Left lobe of liver (tissue), 2 donors: ENCODE data around the gene STAP2. TPM values are rescaled to one million over a fixed set of nuclear protein-coding genes. Genes with fewer than 3 reads are reported as not detected.
A peak's percentile ranks its signal among the peaks of the same experiment; 100 is the strongest.
"Not testable (repeated sequence)": the region's sequence is repeated elsewhere in the genome, so short reads cannot be mapped to it uniquely, and the experiment has no call there.

ENCODE experiments used
- ATAC-seq: fragments of 200-7000 bp; cut with Tn5 transposase; one replicate; pipeline ENCODE4 v1.9.1; 2020; ENCODE audit warnings: mild to moderate bottlenecking, moderate library complexity
- DNase-seq: peaks from one replicate; pipeline ENCODE4 v3.0.0-alpha.2; 2020; ENCODE audit warnings: low spot score
- total RNA-seq: library from RNA; stranded (reverse); gene quantifications from one replicate; pipeline ENCODE4 v1.2.1, GENCODE V29; 2021
- donor health status: DM: no; HTN: no; CAD: no; lungs with moderate emphysema.
- donor health status: DM: no; HTN: yes; CAD: no.

STAP2 gene
- total RNA-seq, 1 donor from 2014 or later = 31.8 TPM

GRCh38 chr19:4303819-4304537 lies 34.6 kb downstream of the STAP2 start:
- DNase-seq = no peak
- ATAC-seq = no peak

- no peak for ATAC-seq
- no peak for DNase-seq
These were observed 36.4 kb downstream of the STAP2 start, which contains the start of gene TMIGD2 for GRCh38 chr19:4302243-4302640. Gene TMIGD2, minus strand, starts transcription at chr19:4302389. Its CDS starts 4 bp downstream, at chr19:4302385.

- ATAC-seq = no peak
These were observed 36.9 kb downstream of the STAP2 start for GRCh38 chr19:4301590-4302242.

DNA sequence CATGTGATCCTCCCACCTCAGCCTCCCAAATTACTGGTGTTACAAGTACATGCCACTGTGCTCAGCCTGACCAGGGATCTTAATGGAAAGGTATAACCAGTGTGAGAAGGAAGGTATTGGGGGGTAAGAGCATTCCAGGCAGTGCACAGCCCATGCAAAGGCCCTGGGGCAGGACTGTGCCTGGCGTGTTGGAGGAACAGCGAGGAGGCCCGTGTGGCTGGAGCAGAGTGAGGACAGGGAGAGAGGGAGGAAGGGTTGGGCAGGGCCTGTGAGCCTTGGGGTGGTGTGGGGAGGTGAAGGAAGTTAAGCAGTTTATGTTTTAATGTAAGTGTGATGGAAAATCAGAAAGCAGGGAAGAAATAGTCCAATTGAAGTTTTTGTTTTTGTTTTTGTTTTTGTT lies 38.0 kb downstream of the STAP2 start:
- DNase-seq = no peak
- ATAC-seq = no peak

More at GRCh38 chr19:4301590-4302242, 36.9 kb downstream of the STAP2 start:
- DNase-seq = no peak

- DNase-seq (no peak), ATAC-seq (no peak)
These were observed 39.6 kb downstream of the STAP2 start for GRCh38 chr19:4298810-4299550.

DNA sequence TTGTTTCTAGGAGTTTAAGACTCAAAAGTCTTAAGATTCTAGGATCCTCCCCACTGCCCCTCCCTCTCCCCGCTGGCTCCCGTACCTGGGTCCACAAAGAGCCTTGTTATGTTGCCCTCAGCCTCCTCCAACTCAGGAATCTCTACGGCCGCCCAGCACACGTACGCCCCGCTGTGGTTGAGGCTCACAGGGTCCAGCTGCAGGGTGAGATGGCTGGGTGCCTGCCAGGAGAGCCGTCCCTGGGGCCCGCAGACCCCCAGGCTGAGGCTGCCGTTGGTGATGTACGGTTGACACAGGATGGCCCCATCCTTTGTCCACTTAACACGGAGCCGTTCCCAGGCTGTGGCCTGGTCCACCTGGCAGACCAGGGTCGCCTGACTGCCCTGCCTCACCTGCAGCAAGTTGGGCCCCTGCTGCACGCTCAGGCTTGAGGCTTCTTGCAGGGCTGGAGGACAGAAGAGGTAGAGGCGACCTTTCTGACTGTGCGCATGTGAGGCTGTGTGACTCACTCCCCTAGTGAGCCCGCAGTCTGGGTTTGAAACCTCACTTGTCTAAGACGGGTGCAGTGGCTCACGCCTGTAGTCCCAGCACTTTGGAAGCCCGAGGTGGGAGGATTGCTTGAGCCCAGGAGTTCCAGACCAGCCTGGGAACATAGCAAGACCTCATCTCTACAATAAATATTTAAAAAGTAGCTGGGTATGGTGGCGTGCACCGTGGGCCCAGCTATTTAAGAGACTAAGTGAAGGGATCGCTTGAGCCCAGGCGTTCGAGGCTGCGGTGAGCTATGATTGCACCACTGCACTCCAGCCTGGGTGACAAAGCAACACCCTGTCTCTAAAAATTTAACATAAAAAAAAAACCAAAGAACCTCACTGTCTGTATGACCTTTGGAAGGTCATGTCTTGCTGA lies 40.5 kb downstream of the STAP2 start:
- DNase-seq (no peak), ATAC-seq (no peak)

DNA sequence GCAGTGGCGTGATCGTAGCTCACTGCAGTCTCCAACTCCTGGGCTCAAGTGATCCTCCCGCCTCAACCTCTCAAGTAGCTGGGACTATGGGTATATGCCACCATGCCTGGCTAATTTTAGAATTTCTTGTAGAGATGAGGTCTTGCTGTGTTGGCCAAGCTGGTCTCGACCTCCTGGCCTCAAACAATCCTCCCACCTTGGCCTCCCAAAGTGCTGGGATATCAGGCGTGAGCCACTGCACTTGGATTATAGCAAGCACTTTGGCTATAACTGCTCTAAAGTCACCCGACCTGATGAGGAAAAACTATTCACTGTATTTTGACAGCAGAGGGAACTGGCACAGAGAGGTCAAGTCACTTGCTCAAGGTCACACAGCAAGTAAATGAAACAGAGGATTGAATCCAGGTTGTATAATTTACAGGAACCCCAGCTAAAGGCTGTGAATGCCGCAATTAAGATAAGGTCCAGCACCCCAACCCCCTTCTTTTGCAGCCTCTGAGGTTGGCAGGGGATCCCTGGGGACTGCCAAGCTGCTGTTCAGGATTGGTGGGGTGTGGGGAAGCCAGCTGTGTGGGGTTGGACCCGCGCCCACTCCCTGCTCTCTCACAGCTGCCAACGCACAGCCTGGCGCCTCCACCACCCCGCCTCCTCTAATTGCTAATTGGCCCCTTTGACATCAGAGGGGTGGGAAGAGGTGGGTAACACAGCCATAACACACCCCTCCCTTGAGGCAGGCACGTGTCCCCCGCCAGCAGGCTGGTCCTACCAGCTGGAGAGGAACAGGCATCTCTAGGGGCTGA lies 42.5 kb downstream of the STAP2 start:
- DNase-seq = no peak
- ATAC-seq = no peak

DNA sequence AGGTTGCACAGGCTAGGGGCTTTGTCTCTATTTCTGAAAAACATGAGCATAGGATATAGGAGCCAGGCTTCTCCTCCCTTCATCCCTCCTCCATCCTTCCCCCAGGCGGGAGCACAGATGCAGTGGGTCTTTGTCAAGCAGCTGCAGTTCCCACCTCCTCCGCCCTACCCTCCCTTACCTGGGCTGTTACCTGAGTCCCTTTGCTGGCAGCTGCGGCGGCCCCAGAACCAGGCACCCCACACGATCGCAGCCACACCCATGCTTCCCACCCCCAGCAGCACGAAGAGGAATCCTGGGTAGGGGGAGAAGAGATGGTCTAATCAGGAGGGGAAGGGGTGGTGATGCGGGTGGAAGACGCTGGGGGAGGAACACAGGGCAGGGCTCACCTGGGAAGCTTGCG lies 44.2 kb downstream of the STAP2 start:
- DNase-seq (no peak), ATAC-seq (no peak)

- DNase-seq (no peak), ATAC-seq (no peak)
These were observed 46.1 kb downstream of the STAP2 start for GRCh38 chr19:4292515-4292914.

DNA sequence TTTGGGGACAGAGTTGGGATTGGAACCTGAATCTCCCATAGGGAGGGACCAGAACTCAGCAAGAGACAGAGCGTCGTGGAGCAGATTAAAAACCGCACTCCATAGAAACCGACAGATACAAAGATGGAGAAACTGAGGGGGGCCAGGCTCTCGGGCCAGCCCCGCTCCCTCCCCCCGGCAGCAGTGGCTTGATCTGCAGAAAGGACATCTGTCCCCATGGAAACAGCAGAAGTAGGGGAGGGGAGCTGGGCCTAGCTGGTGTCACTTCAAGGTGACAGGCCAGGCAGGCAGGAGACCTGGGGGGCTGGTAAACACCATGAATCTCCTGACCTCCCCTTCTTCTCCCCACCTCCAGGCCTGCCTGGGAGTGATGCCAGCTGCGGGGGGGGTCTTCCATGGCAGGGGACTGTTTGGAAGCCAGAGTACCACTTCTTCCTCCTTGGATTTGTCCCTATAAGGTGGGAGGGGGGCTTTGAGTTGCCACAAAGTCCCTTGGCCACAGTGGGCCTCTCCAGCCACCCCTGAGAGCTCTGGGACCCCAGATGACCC lies 47.4 kb downstream of the STAP2 start:
- DNase-seq (no peak), ATAC-seq (no peak)

GRCh38 chr19:4288091-4288777 lies 50.4 kb downstream of the STAP2 start:
- no peak for ATAC-seq
- DNase-seq = no peak

- not testable (repeated sequence) for ATAC-seq, DNase-seq
These were observed 52.5 kb downstream of the STAP2 start for GRCh38 chr19:4286141-4286540.

DNA sequence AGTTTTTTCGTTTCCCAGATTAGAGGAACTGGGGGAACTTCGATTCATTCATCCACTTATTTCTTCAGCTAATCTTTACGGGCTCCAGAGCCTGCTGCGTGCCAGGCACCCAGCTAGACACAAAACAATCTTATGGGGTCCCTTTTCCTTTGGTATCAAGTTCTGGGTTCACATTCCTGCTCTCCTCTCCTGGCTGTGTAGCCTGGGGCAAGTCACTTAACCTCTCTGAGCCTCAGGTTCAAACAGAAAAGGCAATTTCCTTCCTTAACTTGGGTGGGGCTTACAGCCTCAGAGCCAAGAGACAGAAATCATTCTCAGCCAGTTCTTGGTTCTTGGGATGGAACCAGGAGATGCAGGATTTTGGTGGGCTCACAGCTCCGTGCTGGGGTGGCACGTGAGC lies 53.7 kb downstream of the STAP2 start:
- no peak for DNase-seq
- no peak for ATAC-seq

- DNase-seq (peak; percentile 92), ATAC-seq (peak; percentile 98)
These were observed 54.3 kb downstream of the STAP2 start for GRCh38 chr19:4284176-4284958.

DNA sequence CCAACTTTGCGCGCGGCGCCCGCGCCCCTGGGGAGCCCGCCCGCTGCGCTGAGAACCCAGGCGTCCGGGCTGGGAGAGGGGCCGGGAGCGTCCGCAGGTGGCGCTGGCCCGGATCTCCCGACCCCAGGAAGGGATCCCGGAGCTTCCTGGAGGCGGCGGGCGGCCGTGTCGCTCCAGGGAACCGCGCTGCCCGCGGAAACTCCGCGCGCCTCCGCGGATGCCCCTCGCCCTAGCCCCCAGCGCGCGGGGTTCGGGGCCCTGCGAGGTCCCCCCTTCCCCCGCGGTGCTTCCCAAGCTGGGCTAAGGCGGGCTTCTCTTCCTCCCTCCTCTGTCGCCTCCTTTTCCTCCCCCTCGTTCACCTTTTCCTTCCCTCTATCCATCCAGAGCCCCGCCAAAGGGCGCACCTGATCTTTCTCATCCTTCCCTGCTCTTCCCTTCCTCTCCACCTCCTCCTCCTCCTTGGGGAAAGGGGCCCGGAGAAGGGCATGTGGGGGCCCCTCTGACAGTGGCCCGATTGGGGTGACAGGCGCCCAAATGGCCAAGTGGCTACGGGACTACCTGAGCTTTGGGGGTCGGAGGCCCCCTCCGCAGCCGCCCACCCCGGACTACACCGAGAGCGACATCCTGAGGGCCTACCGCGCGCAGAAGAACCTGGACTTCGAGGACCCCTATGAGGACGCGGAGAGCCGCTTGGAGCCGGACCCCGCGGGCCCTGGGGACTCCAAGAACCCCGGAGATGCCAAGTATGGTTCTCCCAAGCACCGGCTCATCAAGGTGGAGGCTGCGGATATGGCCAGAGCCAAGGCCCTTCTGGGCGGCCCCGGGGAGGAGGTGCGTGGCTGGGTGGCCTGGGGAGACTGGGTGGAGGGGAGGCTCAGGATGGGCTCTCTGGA lies 58.9 kb downstream of the STAP2 start:
- DNase-seq = no peak
- ATAC-seq = no peak

DNA sequence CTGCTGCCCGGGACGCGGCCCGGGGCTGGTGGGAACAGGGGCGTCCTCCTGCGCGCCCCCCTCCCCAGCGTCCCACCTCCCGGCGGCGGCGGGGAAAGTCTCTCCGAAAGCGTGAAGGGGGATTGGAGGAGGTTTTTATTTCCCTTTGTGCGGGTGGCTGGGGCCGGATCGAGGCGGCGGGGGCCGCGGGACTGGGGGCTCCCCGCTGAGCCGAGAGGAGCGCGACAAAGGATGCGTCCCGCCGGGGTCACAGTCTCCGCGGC lies 59.4 kb downstream of the STAP2 start:
- ATAC-seq (no peak), DNase-seq (no peak)
